Neuronal stem cell (in vitro differentiated cells): ENCODE data around the gene SRGAP2.
"Not testable (repeated sequence)": the region's sequence is repeated elsewhere in the genome, so short reads cannot be mapped to it uniquely, and the experiment has no call there.

ENCODE experiments used
- DNase-seq: peaks from one replicate; pipeline ENCODE4 v3.0.0-alpha.2; 2013; ENCODE audit warnings: low spot score
- H2AFZ ChIP-seq: one replicate; pipeline ENCODE4 v1.6.1; 2013; ENCODE audit warnings: mild to moderate bottlenecking, low read length, inconsistent platforms
- H2AK5ac ChIP-seq: 2 replicates; pipeline ENCODE4 v1.6.1; 2013; ENCODE audit warnings: low read depth, mild to moderate bottlenecking, inconsistent platforms, low read length, moderate library complexity, mixed read lengths
- H2BK120ac ChIP-seq: 2 replicates; pipeline ENCODE4 v1.6.1; 2013; ENCODE audit warnings: low read depth, mild to moderate bottlenecking, inconsistent platforms, low read length, moderate library complexity, mixed read lengths
- H2BK12ac ChIP-seq: one replicate; pipeline ENCODE4 v1.6.1; 2013; ENCODE audit warnings: low read length, inconsistent platforms
- H2BK15ac ChIP-seq: 2 replicates; pipeline ENCODE4 v1.6.1; 2013; ENCODE audit warnings: mild to moderate bottlenecking, low read length, inconsistent platforms, mixed read lengths
- H2BK5ac ChIP-seq: one replicate; pipeline ENCODE4 v1.6.1; 2013; ENCODE audit warnings: inconsistent platforms, mild to moderate bottlenecking, low read length, moderate library complexity
- H3K14ac ChIP-seq: one replicate; pipeline ENCODE4 v1.6.1; 2013; ENCODE audit warnings: low read length, inconsistent platforms
- H3K18ac ChIP-seq: 2 replicates; pipeline ENCODE4 v1.6.1; 2013; ENCODE audit warnings: low read length, inconsistent platforms
- H3K23ac ChIP-seq: 2 replicates; pipeline ENCODE4 v1.6.1; 2013; ENCODE audit warnings: low read depth, mild to moderate bottlenecking, mixed read lengths, low read length, inconsistent platforms; ENCODE audit not compliant: poor library complexity
- H3K27ac ChIP-seq: replicated peaks from 3 replicates; pipeline ENCODE4 v1.5.1; 2013; ENCODE audit warnings: low read length, inconsistent platforms
- H3K27me3 ChIP-seq, 3 experiments: 2 replicates each; pipeline ENCODE4 v1.6.1; 2013; ENCODE audit warnings: low read length in 3 of 3, mild to moderate bottlenecking in 2 of 3, inconsistent platforms in 1 of 3, low read depth in 1 of 3, mixed read lengths in 1 of 3, moderate library complexity in 1 of 3; ENCODE audit not compliant: control insufficient read depth in 3 of 3, insufficient read depth in 3 of 3
- H3K36me3 ChIP-seq, 2 donors: replicated peaks in 1 of 2; 2 replicates each; pipeline ENCODE4 v1.6.1; 2013; ENCODE audit warnings: low read length in 2 of 2; ENCODE audit not compliant: control insufficient read depth in 2 of 2, insufficient read depth in 2 of 2
- H3K4ac ChIP-seq: 2 replicates; pipeline ENCODE4 v1.6.1; 2013; ENCODE audit warnings: inconsistent platforms, mild to moderate bottlenecking, low read length, moderate library complexity
- H3K4me1 ChIP-seq, 2 donors: 1 replicate in 1 of 2; 2 replicates in 1 of 2; pipeline ENCODE4 v1.6.1; 2013; ENCODE audit warnings: low read length in 2 of 2, low read depth in 1 of 2; ENCODE audit not compliant: control insufficient read depth in 2 of 2, insufficient read depth in 1 of 2
- H3K4me2 ChIP-seq: one replicate; pipeline ENCODE4 v1.6.1; 2013; ENCODE audit warnings: mild to moderate bottlenecking, low read length, inconsistent platforms; ENCODE audit not compliant: insufficient read depth, poor library complexity, severe bottlenecking
- H3K4me3 ChIP-seq, 2 donors: 2 replicates each; pipeline ENCODE4 v1.5.1; 2013; ENCODE audit warnings: low read length in 2 of 2, mild to moderate bottlenecking in 2 of 2, inconsistent platforms in 1 of 2, moderate library complexity in 1 of 2
- H3K79me1 ChIP-seq: one replicate; pipeline ENCODE4 v1.6.1; 2013; ENCODE audit warnings: low read depth, mild to moderate bottlenecking, inconsistent platforms, low read length, moderate library complexity
- H3K9ac ChIP-seq: one replicate; pipeline ENCODE4 v1.6.1; 2013; ENCODE audit warnings: mild to moderate bottlenecking, low read depth, low read length, inconsistent platforms; ENCODE audit not compliant: poor library complexity
- H3K9me3 ChIP-seq, 2 donors: replicated peaks in 1 of 2; 2 replicates each; pipeline versions ENCODE3 to v1.6.1; 2013; ENCODE audit warnings: low read length in 2 of 2, mild to moderate bottlenecking in 2 of 2, inconsistent platforms in 1 of 2, low read depth in 1 of 2, mixed read lengths in 1 of 2, moderate library complexity in 1 of 2; ENCODE audit not compliant: control insufficient read depth in 2 of 2, insufficient read depth in 1 of 2
- H4K8ac ChIP-seq: one replicate; pipeline ENCODE4 v1.6.1; 2013; ENCODE audit warnings: low read depth, mild to moderate bottlenecking, inconsistent platforms, low read length, moderate library complexity
- H4K91ac ChIP-seq: one replicate; pipeline ENCODE4 v1.6.1; 2013; ENCODE audit warnings: low read length, low read depth, mild to moderate bottlenecking, inconsistent platforms; ENCODE audit not compliant: poor library complexity
- WGBS, 2 donors: extraction: QIAGEN DNeasy Blood & Tissue Kit; methylation state at CpG; one replicate each; pipeline ENCODE4 v1.1.7; 2013; ENCODE audit warnings: missing lambda C conversion rate in 2 of 2, mixed read lengths in 1 of 2; ENCODE audit not compliant: insufficient read length in 2 of 2, insufficient replicate concordance in 1 of 2; ENCODE audit errors: extremely low coverage in 2 of 2; 5-methylcytosine and 5-hydroxymethylcytosine counted together

SRGAP2 gene

DNA sequence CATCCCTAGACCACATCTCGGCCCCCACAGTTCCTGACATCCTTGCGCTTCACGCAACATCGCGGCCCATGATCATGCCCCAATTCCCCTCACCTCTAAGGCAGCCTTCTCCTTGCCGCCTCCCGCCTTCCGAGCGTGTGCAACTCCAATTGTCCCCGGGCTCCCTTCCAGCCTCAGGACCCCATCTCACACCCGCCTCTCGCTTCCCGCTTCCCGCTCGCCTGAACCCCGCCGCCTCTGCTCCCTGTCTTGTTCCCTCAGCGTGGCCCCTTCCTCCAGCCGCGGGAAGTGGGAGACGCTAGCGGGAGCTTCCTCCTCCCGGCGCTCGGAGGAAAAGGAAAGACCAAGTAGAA is 794 bp downstream of the SRGAP2 start:
- not testable (repeated sequence) for H2BK120ac ChIP-seq, H3K79me1 ChIP-seq, H4K8ac ChIP-seq, H3K14ac ChIP-seq, H3K4me2 ChIP-seq, DNase-seq, H3K27ac ChIP-seq, H2AK5ac ChIP-seq, H3K23ac ChIP-seq, H3K9me3 ChIP-seq, H3K27me3 ChIP-seq, H2BK15ac ChIP-seq, H3K4me1 ChIP-seq, H4K91ac ChIP-seq, H3K4ac ChIP-seq, H3K36me3 ChIP-seq, H2BK5ac ChIP-seq, H2BK12ac ChIP-seq, H2AFZ ChIP-seq, H3K18ac ChIP-seq
- no CpG with 5 or more reads among the region's 25 CpGs for WGBS, 2 donors
- Histone ChIP-seq H3K9ac (peak overlapping the region; percentile 81), H3K4me3 (peak overlapping the region; percentile 52 to 78)

DNA sequence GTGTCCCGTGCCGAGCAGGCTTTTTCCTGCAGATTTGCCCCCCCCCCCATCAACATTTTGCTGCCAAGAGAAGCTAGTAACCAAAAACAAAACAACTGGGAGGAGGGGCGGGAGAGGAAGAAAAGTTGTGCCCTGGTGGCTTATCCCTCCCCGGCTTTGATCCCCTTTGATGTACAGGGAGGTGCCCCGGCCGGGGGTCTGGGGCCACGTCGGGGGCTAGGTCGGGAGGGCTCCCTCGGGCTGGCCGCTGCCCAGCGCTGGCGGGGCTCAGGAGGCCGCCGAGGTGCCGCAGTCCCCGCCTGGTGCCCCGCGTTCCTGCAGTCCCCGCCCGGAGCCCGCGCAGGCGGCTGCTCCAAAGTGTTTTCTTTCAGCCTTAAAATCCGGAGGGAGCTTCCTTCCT is 1.5 kb downstream of the SRGAP2 start:
- H2AFZ ChIP-seq, H3K9me3 ChIP-seq, H2AK5ac ChIP-seq, H2BK120ac ChIP-seq, H3K36me3 ChIP-seq, H2BK5ac ChIP-seq, H3K23ac ChIP-seq, H2BK12ac ChIP-seq, H3K79me1 ChIP-seq, H3K9ac ChIP-seq, H3K18ac ChIP-seq, H3K27me3 ChIP-seq, H2BK15ac ChIP-seq, H3K4me1 ChIP-seq, H3K14ac ChIP-seq, H3K4ac ChIP-seq, H3K27ac ChIP-seq, H4K91ac ChIP-seq, H4K8ac ChIP-seq: not testable (repeated sequence)
- Histone ChIP-seq H3K4me2 (peak overlapping the region; percentile 40), H3K4me3 (peak overlapping the region; percentile 48 to 73)
- peak; percentile 3 for DNase-seq
- WGBS, 2 donors, result no CpG with 5 or more reads among the region's 25 CpGs

- peak overlapping the region; percentile 18 for H3K4me2 ChIP-seq
Observed at GRCh38 chr1:206205569-206205968, 2.2 kb downstream of the SRGAP2 start.

GRCh38 chr1:206210802-206211201 is 7.5 kb downstream of the SRGAP2 start:
- H2BK120ac ChIP-seq, H3K14ac ChIP-seq, H2BK5ac ChIP-seq, H3K23ac ChIP-seq, H3K9ac ChIP-seq, H3K36me3 ChIP-seq, H2BK15ac ChIP-seq, H3K79me1 ChIP-seq, H4K8ac ChIP-seq, H3K9me3 ChIP-seq, H3K18ac ChIP-seq, H3K4ac ChIP-seq, H3K27me3 ChIP-seq, DNase-seq, H3K4me3 ChIP-seq, H2AFZ ChIP-seq, H2BK12ac ChIP-seq, H3K4me2 ChIP-seq, H4K91ac ChIP-seq, H3K4me1 ChIP-seq, H3K27ac ChIP-seq, H2AK5ac ChIP-seq: not testable (repeated sequence)
- WGBS, 2 donors, result no CpG with 5 or more reads among the region's 1 CpG

More at GRCh38 chr1:206205569-206205968, 2.2 kb downstream of the SRGAP2 start:
- H2BK12ac ChIP-seq, H3K9me3 ChIP-seq, H3K14ac ChIP-seq, H4K91ac ChIP-seq, H3K9ac ChIP-seq, H3K27me3 ChIP-seq, DNase-seq, H2BK5ac ChIP-seq, H3K23ac ChIP-seq, H2BK120ac ChIP-seq, H2AFZ ChIP-seq, H4K8ac ChIP-seq, H3K36me3 ChIP-seq, H3K4ac ChIP-seq, H2BK15ac ChIP-seq, H3K79me1 ChIP-seq, H3K18ac ChIP-seq, H3K27ac ChIP-seq, H3K4me1 ChIP-seq, H2AK5ac ChIP-seq: not testable (repeated sequence)
- H3K4me3 ChIP-seq, result peak overlapping the region in 1 of 2 donors; percentile 43
- no CpG with 5 or more reads among the region's 31 CpGs for WGBS, 2 donors
